CD8-positive, alpha-beta memory T cell (primary cell): ENCODE results near the gene RPS6KA3. TPM values are rescaled to one million over a fixed set of nuclear protein-coding genes. Genes with fewer than 3 reads are reported as not detected.

ENCODE experiments used
- CTCF ChIA-PET: fragments of 350-600 bp; sonication (Branson Sonifier 250); formaldehyde crosslinking; loops from one replicate; lab custom pipeline; 2021; ENCODE audit warnings: antibody characterized with exemption; lab: Charles Lee
- POLR2A ChIA-PET: fragments of 350-600 bp; sonication (Branson Sonifier 250); formaldehyde crosslinking; loops from one replicate; lab custom pipeline; 2021; ENCODE audit warnings: antibody characterized with exemption; lab: Charles Lee
- DNase-seq, 5 donors: peaks; one replicate each; pipeline versions ENCODE4 v3.0.0 to v3.0.0-alpha.2; 2020 to 2022; ENCODE audit warnings: mixed read lengths in 1 of 5
- H3K27ac ChIP-seq: one replicate; pipeline ENCODE4 v1.7.0; 2013; ENCODE audit warnings: low read depth, mild to moderate bottlenecking, low read length, moderate library complexity
- H3K27me3 ChIP-seq: 2 replicates; pipeline ENCODE4 v1.7.0; 2013; ENCODE audit warnings: low read length, mild to moderate bottlenecking; ENCODE audit not compliant: insufficient read depth, poor library complexity, severe bottlenecking
- H3K36me3 ChIP-seq: 2 replicates; pipeline ENCODE4 v1.7.0; 2013; ENCODE audit warnings: mild to moderate bottlenecking, low read length, moderate library complexity; ENCODE audit not compliant: insufficient read depth
- H3K4me1 ChIP-seq: 2 replicates; pipeline ENCODE4 v1.7.0; 2013; ENCODE audit warnings: mild to moderate bottlenecking, low read length, moderate library complexity; ENCODE audit not compliant: insufficient read depth
- H3K4me3 ChIP-seq: 2 replicates; pipeline ENCODE4 v1.7.0; 2013; ENCODE audit warnings: mild to moderate bottlenecking, low read length
- H3K9me3 ChIP-seq: 2 replicates; pipeline ENCODE4 v1.7.0; 2013; ENCODE audit warnings: mild to moderate bottlenecking, low read length
- H3K27ac Mint-ChIP-seq, 8 donors: one replicate each; pipeline ENCODE4 v1.8.0; 2020 to 2021; ENCODE audit warnings: mixed read lengths in 8 of 8, mild to moderate bottlenecking in 6 of 8, inconsistent platforms in 3 of 8, moderate library complexity in 3 of 8
- H3K27me3 Mint-ChIP-seq, 2 donors: one replicate each; pipeline ENCODE4 v1.8.0; 2020 to 2021; ENCODE audit warnings: mixed read lengths in 2 of 2, mild to moderate bottlenecking in 1 of 2, moderate library complexity in 1 of 2
- H3K36me3 Mint-ChIP-seq, 3 donors: one replicate each; pipeline ENCODE4 v1.8.0; 2020 to 2021; ENCODE audit warnings: mixed read lengths in 3 of 3, inconsistent platforms in 1 of 3, mild to moderate bottlenecking in 1 of 3
- H3K4me1 Mint-ChIP-seq, 3 donors: one replicate each; pipeline ENCODE4 v1.8.0; 2020 to 2021; ENCODE audit warnings: mixed read lengths in 3 of 3, inconsistent platforms in 1 of 3, mild to moderate bottlenecking in 1 of 3
- H3K4me3 Mint-ChIP-seq, 7 donors: one replicate each; pipeline ENCODE4 v1.8.0; 2020 to 2021; ENCODE audit warnings: mixed read lengths in 7 of 7, mild to moderate bottlenecking in 6 of 7, moderate library complexity in 4 of 7, inconsistent platforms in 2 of 7
- H3K9me3 Mint-ChIP-seq, 5 donors: one replicate each; pipeline ENCODE4 v1.8.0; 2020 to 2022; ENCODE audit warnings: mixed read lengths in 5 of 5, mild to moderate bottlenecking in 3 of 5, moderate library complexity in 2 of 5, inconsistent platforms in 1 of 5
- polyA plus RNA-seq: library from polyadenylated mRNA; unstranded; fragments of 300-500 nt; fragmentation: Illumina TruSeq; gene quantifications from one replicate; pipeline ENCODE4 v1.2.3, GENCODE V29; 2021
- total RNA-seq, 2 experiments: library from RNA; stranded (reverse); gene quantifications; one replicate each; pipeline ENCODE4 v1.2.3, GENCODE V29; 2021

The RPS6KA3 gene
- total and polyA plus RNA-seq, 3 experiments from 2014 or later: 59.7 to 72.7 (median 70.1) TPM

DNA sequence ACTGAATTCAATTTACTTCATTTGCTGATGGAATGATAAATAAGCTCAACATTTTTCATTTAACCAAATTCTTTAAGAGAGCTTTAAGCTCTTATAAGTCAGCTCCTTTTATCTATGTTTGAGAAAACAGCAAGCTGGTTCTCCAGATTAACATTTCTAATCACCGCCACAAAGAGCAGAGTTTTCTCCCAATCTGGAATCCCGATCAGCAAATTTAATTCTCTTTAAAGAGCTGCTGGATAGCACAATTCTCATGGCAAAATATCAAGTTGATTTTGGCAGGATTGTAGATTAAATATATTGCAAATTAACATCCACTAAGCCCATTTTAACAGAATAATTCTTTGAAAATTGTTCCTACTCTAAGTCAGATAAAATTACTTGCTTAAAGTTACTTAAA is 48.8 kb downstream of the RPS6KA3 start:
- Mint-ChIP-seq H3K36me3 (peaks cover 0 to 18% (median 4%) of the 10 kb centered on the region in 3 donors), H3K27me3 (no peaks in the 10 kb centered on the region), H3K4me1 (peaks cover 50 to 88% (median 88%) of the 10 kb centered on the region in 3 donors), H3K4me3 (no peak overlapping the region), H3K27ac (no peak overlapping the region), H3K9me3 (no peaks in the 10 kb centered on the region)
- peaks cover 16% of the 10 kb centered on the region for H3K4me1 ChIP-seq
- no peaks in the 10 kb centered on the region for H3K36me3 ChIP-seq
- no peaks in the 10 kb centered on the region for H3K27me3 ChIP-seq
- no peak overlapping the region for H3K4me3 ChIP-seq
- no peak overlapping the region for H3K27ac ChIP-seq
- CTCF ChIA-PET: no interaction called here
- no peak for DNase-seq
- POLR2A ChIA-PET: no interaction called here
- H3K9me3 ChIP-seq: no peaks in the 10 kb centered on the region

DNA sequence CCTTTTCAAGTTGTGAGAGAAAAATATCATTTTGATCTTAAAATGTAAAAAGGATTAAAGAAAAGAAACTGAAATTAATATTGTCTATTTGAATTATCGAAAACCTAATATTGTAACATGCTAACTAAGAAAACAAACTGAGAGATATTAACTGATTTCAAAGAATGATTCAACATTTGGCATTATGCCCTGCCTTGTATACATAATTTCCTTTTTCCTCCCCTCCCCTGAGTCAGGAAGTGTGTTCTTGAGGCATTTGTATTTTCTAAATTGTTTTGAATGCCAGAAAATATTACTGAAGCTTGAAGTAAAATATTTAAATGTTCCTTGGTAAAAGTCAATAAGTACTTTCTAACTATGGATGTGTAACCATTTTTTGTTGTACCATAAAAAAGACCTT is 49.4 kb downstream of the RPS6KA3 start:
- H3K36me3 ChIP-seq: no peaks in the 10 kb centered on the region
- no peak for DNase-seq
- no peaks in the 10 kb centered on the region for H3K9me3 ChIP-seq
- H3K36me3 Mint-ChIP-seq: peaks cover 0 to 21% (median 6%) of the 10 kb centered on the region in 3 donors
- ChIA-PET POLR2A (no interaction called here), CTCF (no interaction called here)
- H3K4me1 ChIP-seq: peaks cover 22% of the 10 kb centered on the region
- peaks cover 51 to 88% (median 88%) of the 10 kb centered on the region in 3 donors for H3K4me1 Mint-ChIP-seq
- H3K27me3 Mint-ChIP-seq: no peaks in the 10 kb centered on the region
- H3K4me3 Mint-ChIP-seq: peak overlapping the region in 1 of 7 donors; percentile 26
- H3K9me3 Mint-ChIP-seq: no peaks in the 10 kb centered on the region
- H3K27ac ChIP-seq: no peak overlapping the region
- no peak overlapping the region for H3K4me3 ChIP-seq
- H3K27me3 ChIP-seq: no peaks in the 10 kb centered on the region
- H3K27ac Mint-ChIP-seq: peak overlapping the region in 4 of 8 donors; percentile 17 to 62 (median 23)

DNA sequence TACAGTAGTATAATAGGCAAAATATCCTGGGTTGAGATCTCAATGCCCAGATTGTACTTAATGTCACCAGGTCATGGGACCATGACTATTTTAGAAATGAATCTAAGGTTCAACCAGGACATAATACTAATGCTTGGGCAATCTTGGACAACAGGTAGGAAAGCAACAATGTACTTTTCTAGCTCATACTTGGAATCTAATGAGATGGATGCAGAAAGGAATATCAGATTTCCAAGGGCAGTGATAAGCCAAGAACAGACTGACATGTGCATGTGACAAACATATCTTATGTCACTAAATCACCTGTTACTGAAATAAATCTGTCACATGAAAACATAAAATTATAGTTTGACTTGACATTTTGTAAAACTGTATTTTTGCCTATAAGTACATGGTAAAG is 51.1 kb downstream of the RPS6KA3 start:
- POLR2A ChIA-PET: no interaction called here
- H3K27ac Mint-ChIP-seq: no peak overlapping the region
- no peaks in the 10 kb centered on the region for H3K27me3 Mint-ChIP-seq
- Histone ChIP-seq H3K4me1 (peaks cover 35% of the 10 kb centered on the region), H3K9me3 (no peaks in the 10 kb centered on the region), H3K36me3 (no peaks in the 10 kb centered on the region), H3K27ac (no peak overlapping the region), H3K4me3 (no peak overlapping the region), H3K27me3 (no peaks in the 10 kb centered on the region)
- DNase-seq: no peak
- peaks cover 0 to 18% (median 6%) of the 10 kb centered on the region in 3 donors for H3K36me3 Mint-ChIP-seq
- H3K4me1 Mint-ChIP-seq: peaks cover 55 to 94% (median 91%) of the 10 kb centered on the region in 3 donors
- no peaks in the 10 kb centered on the region for H3K9me3 Mint-ChIP-seq
- CTCF ChIA-PET: no interaction called here
- no peak overlapping the region for H3K4me3 Mint-ChIP-seq

DNA sequence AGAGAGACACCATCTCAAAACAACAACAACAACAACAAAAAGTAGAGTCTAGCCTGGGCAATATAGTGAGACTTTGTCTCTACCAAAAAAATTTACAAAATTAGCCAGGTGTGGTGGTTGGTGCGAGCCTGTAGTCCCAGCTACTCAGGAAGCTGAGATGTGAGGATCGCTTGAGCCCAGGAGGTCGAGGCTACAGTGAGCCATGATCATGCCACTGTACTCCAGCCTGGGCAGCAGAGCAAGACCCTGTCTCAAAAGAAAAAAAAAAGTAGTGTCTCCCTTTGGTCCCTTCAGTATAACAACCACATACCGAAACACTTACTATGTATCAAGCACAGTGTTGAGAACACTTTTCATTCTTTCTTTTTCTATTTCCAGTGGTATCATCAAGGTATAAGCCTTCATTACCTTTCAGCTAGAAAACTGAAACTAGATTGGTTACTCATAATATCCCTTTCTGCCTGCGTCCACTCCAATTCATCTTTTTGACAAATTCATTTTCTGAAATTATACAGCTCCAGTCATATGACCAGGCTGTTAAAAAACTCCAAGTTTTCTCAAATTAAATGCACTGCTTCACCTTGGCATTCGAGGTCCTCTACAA is 54.1 kb downstream of the RPS6KA3 start:
- CTCF ChIA-PET: no interaction called here
- no peaks in the 10 kb centered on the region for H3K36me3 ChIP-seq
- no peak overlapping the region for H3K27ac ChIP-seq
- DNase-seq: no peak
- no peaks in the 10 kb centered on the region for H3K9me3 ChIP-seq
- Mint-ChIP-seq H3K36me3 (peaks cover 0 to 36% (median 8%) of the 10 kb centered on the region in 3 donors), H3K4me3 (peak overlapping the region in 4 of 7 donors; percentile 15 to 40 (median 25)), H3K4me1 (peaks cover 47 to 88% (median 86%) of the 10 kb centered on the region in 3 donors), H3K27me3 (no peaks in the 10 kb centered on the region), H3K27ac (peak overlapping the region in 6 of 8 donors; percentile 44 to 80 (median 52)), H3K9me3 (no peaks in the 10 kb centered on the region)
- H3K4me1 ChIP-seq: peaks cover 20% of the 10 kb centered on the region
- POLR2A ChIA-PET: no interaction called here
- H3K4me3 ChIP-seq: no peak overlapping the region
- no peaks in the 10 kb centered on the region for H3K27me3 ChIP-seq

DNA sequence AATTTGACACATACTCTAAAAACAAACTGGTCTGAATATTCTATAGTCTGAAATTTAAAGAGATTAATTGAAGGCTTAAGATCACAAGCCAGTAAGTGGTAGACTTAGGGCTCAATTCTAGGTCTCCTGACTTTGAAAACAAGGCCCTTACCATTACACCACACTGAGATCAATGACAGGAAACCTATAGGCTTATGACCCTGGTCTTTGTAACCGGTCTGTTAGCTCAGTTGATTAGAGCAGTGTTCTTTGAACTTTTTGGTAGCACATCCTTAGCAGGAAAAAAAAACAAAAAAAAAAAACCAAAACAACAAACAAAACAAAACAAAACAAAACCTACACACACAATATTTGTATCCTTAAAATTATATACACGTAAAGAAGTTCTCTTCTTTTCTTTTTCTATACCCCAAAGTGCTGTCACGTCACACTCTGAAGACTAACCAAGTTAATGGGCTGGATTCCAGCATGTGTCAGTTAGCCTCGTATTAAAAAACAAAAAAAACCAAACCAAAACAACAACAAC is 55.4 kb downstream of the RPS6KA3 start:
- Histone ChIP-seq H3K9me3 (no peaks in the 10 kb centered on the region), H3K27ac (no peak overlapping the region), H3K4me1 (peaks cover 19% of the 10 kb centered on the region), H3K36me3 (no peaks in the 10 kb centered on the region), H3K4me3 (no peak overlapping the region), H3K27me3 (no peaks in the 10 kb centered on the region)
- Mint-ChIP-seq H3K36me3 (peaks cover 0 to 48% (median 10%) of the 10 kb centered on the region in 3 donors), H3K9me3 (no peaks in the 10 kb centered on the region), H3K4me3 (peak overlapping the region in 2 of 7 donors; percentile 17 to 39), H3K27me3 (no peaks in the 10 kb centered on the region), H3K4me1 (peaks cover 49 to 90% (median 88%) of the 10 kb centered on the region in 3 donors), H3K27ac (peak overlapping the region in 7 of 8 donors; percentile 29 to 80 (median 59))
- ChIA-PET POLR2A (no interaction called here), CTCF (no interaction called here)
- DNase-seq: no peak

DNA sequence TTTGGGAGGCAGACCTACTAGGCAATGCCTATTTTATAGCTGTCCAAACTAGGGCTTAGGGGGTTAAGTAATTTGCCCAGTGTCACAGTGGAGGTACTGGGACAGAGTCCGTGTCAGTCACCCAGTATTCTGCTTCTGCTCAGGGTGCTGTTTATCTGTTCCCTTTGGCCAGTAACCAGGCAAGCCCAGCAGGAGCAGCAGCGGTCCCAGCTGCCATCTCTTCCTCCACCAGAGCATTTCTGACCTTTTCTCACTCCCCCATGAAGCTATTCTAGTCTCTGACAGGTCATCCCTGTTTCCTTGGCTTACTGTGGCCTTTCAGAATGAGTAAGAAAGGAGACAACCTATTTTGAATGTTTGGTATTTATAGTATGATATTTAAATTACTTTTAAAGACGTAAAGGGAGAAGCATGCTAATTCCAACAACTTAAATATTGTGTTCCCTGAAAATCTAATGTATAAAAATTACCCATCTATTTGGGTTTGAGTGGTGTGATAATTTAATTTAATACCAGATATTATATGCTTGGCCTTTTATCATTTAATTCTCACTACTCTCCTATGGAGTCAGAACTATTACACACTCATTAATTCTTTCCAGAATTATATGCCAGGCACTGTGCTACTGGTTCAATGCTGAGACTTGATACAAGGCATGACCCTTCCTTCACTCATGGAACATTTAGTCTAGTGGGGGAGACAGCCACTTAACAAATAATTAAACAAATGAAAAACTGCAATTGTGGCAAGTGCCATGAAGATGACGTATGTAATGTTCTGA is 60.6 kb downstream of the RPS6KA3 start:
- ChIA-PET POLR2A (interaction anchor here (0.7 kb wide), 1 partner anchor 232 kb away, joined by 3 read pairs; no protein-coding TSS in a partner anchor), CTCF (no interaction called here)
- Histone ChIP-seq H3K27me3 (no peaks in the 10 kb centered on the region), H3K36me3 (peaks cover 7% of the 10 kb centered on the region), H3K27ac (no peak overlapping the region), H3K4me3 (no peak overlapping the region), H3K4me1 (peaks cover 10% of the 10 kb centered on the region), H3K9me3 (no peaks in the 10 kb centered on the region)
- H3K36me3 Mint-ChIP-seq: peaks cover 3 to 60% (median 6%) of the 10 kb centered on the region in 3 donors
- no peak for DNase-seq
- peaks cover 0 to 5% of the 10 kb centered on the region in 2 donors for H3K27me3 Mint-ChIP-seq
- peak overlapping the region in 7 of 8 donors; percentile 24 to 84 (median 38) for H3K27ac Mint-ChIP-seq
- peaks cover 42 to 75% (median 72%) of the 10 kb centered on the region in 3 donors for H3K4me1 Mint-ChIP-seq
- no peaks in the 10 kb centered on the region for H3K9me3 Mint-ChIP-seq
- peak overlapping the region in 1 of 7 donors; percentile 40 for H3K4me3 Mint-ChIP-seq

DNA sequence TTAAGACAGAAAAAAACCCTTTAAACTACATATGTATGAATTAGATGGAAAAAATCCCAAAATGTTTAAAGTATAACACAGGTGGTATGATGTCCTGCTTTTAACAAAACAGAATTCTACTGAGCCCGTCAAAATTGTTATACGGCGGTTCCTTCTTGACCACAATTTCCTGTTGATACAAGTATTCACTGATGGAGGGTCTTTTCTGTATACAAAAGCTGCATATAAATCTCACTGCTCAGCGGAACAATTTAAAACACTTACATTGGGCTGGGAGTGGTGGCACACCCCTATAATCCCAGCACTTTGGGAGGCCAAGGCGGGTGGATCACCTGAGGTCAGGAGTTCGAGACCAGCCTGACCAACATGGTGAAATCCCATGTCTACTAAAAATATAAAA is 62.4 kb downstream of the RPS6KA3 start:
- Mint-ChIP-seq H3K27ac (peak overlapping the region in 7 of 8 donors; percentile 24 to 92 (median 66)), H3K9me3 (no peaks in the 10 kb centered on the region), H3K36me3 (peaks cover 3 to 65% (median 6%) of the 10 kb centered on the region in 3 donors), H3K27me3 (peaks cover 0 to 5% of the 10 kb centered on the region in 2 donors), H3K4me3 (peak overlapping the region in 5 of 7 donors; percentile 20 to 50 (median 42)), H3K4me1 (peaks cover 34 to 67% (median 63%) of the 10 kb centered on the region in 3 donors)
- H3K4me3 ChIP-seq: no peak overlapping the region
- ChIA-PET CTCF (interaction anchor here (1.2 kb wide), 1 partner anchor 48 kb away, joined by 3 read pairs; no protein-coding TSS in a partner anchor), POLR2A (no interaction called here)
- peak in 1 of 5 donors; percentile 4 for DNase-seq
- H3K27ac ChIP-seq: no peak overlapping the region
- H3K36me3 ChIP-seq: peaks cover 7% of the 10 kb centered on the region
- no peaks in the 10 kb centered on the region for H3K9me3 ChIP-seq
- H3K27me3 ChIP-seq: no peaks in the 10 kb centered on the region
- peaks cover 8% of the 10 kb centered on the region for H3K4me1 ChIP-seq
